ENCODE results near the gene HTR4.

GRCh38 chr5:148469501-148469935 is 184.8 kb downstream of the HTR4 start:
- no peak for TF ChIP-seq CTCF (IDR thresholded peaks at IDR 0.05; ENCODE audit: low read length)
- no peak for TF ChIP-seq EZH2 (optimal IDR thresholded peaks at IDR 0.05; ENCODE audit: low read depth, low read length)
- TF ChIP-seq EZH2phosphoT487 (IDR thresholded peaks at IDR 0.05; ENCODE audit: low read length) = no peak
